ENCODE data around the gene EGFLAM. TPM values are rescaled to one million over a fixed set of nuclear protein-coding genes. Genes with fewer than 3 reads are reported as not detected.

The EGFLAM gene
- total RNA-seq, 1 donor from 2014 or later = 8.9 TPM

GRCh38 chr5:38346593-38346992 lies 88.2 kb downstream of the EGFLAM start:
- intact Hi-C loops (cut with micrococcal nuclease) = no loop called here
- no peaks in the 10 kb centered on the region for H3K9me3 ChIP-seq (replicated peaks)
- H3K4me3 ChIP-seq = no peak overlapping the region
- no peaks in the 10 kb centered on the region for H3K4me1 ChIP-seq
- H3K36me3 ChIP-seq = no peaks in the 10 kb centered on the region
- no peak for DNase-seq
- H3K27ac ChIP-seq (replicated peaks) = no peak overlapping the region
- TF ChIP-seq CTCF (IDR thresholded peaks at IDR 0.05; ENCODE audit: borderline replicate concordance) = no peak
- H3K27me3 ChIP-seq (ENCODE audit: low read depth) = peaks cover 42% of the 10 kb centered on the region

GRCh38 chr5:38347040-38347763 lies 88.8 kb downstream of the EGFLAM start:
- no peak overlapping the region for H3K4me3 ChIP-seq
- intact Hi-C loops (cut with micrococcal nuclease) = no loop called here
- H3K4me1 ChIP-seq = no peaks in the 10 kb centered on the region
- peaks cover 36% of the 10 kb centered on the region for H3K27me3 ChIP-seq (ENCODE audit: low read depth)
- no peak overlapping the region for H3K27ac ChIP-seq (replicated peaks)
- no peak for DNase-seq
- no peak for TF ChIP-seq CTCF (IDR thresholded peaks at IDR 0.05; ENCODE audit: borderline replicate concordance)
- H3K9me3 ChIP-seq (replicated peaks) = no peaks in the 10 kb centered on the region
- H3K36me3 ChIP-seq = no peaks in the 10 kb centered on the region

- Histone ChIP-seq H3K4me3 (no peak overlapping the region), H3K4me1 (no peaks in the 10 kb centered on the region), H3K9me3 (replicated peaks) (no peaks in the 10 kb centered on the region), H3K27me3 (ENCODE audit: low read depth) (peaks cover 29% of the 10 kb centered on the region), H3K27ac (replicated peaks) (no peak overlapping the region), H3K36me3 (no peaks in the 10 kb centered on the region)
- no peak for DNase-seq
- TF ChIP-seq CTCF (IDR thresholded peaks at IDR 0.05; ENCODE audit: borderline replicate concordance) = no peak
- intact Hi-C loops (cut with micrococcal nuclease) = no loop called here
Observed at GRCh38 chr5:38347896-38348295, 89.5 kb downstream of the EGFLAM start.

GRCh38 chr5:38360323-38361061 lies 102.1 kb downstream of the EGFLAM start:
- TF ChIP-seq CTCF (IDR thresholded peaks at IDR 0.05; ENCODE audit: borderline replicate concordance) = no peak
- Histone ChIP-seq H3K27me3 (ENCODE audit: low read depth) (peaks cover 13% of the 10 kb centered on the region), H3K36me3 (no peaks in the 10 kb centered on the region), H3K4me1 (no peaks in the 10 kb centered on the region), H3K27ac (replicated peaks) (no peak overlapping the region), H3K9me3 (replicated peaks) (no peaks in the 10 kb centered on the region), H3K4me3 (no peak overlapping the region)
- intact Hi-C loops (cut with micrococcal nuclease) = no loop called here
- DNase-seq = no peak

GRCh38 chr5:38362713-38363112 lies 104.4 kb downstream of the EGFLAM start:
- H3K4me1 ChIP-seq = no peaks in the 10 kb centered on the region
- H3K4me3 ChIP-seq = no peak overlapping the region
- intact Hi-C loops (cut with micrococcal nuclease) = no loop called here
- no peak for TF ChIP-seq CTCF (IDR thresholded peaks at IDR 0.05; ENCODE audit: borderline replicate concordance)
- no peaks in the 10 kb centered on the region for H3K9me3 ChIP-seq (replicated peaks)
- no peak overlapping the region for H3K27ac ChIP-seq (replicated peaks)
- DNase-seq = no peak
- peaks cover 13% of the 10 kb centered on the region for H3K27me3 ChIP-seq (ENCODE audit: low read depth)
- H3K36me3 ChIP-seq = no peaks in the 10 kb centered on the region

All from left ventricle myocardium inferior (tissue), 1 donor.